ENCODE results near the gene KLC1. TPM values are rescaled to one million over a fixed set of nuclear protein-coding genes. Genes with fewer than 3 reads are reported as not detected.

KLC1 gene
- 100 to 1,000 TPM; 137 to 140 TPM for total RNA-seq

DNA sequence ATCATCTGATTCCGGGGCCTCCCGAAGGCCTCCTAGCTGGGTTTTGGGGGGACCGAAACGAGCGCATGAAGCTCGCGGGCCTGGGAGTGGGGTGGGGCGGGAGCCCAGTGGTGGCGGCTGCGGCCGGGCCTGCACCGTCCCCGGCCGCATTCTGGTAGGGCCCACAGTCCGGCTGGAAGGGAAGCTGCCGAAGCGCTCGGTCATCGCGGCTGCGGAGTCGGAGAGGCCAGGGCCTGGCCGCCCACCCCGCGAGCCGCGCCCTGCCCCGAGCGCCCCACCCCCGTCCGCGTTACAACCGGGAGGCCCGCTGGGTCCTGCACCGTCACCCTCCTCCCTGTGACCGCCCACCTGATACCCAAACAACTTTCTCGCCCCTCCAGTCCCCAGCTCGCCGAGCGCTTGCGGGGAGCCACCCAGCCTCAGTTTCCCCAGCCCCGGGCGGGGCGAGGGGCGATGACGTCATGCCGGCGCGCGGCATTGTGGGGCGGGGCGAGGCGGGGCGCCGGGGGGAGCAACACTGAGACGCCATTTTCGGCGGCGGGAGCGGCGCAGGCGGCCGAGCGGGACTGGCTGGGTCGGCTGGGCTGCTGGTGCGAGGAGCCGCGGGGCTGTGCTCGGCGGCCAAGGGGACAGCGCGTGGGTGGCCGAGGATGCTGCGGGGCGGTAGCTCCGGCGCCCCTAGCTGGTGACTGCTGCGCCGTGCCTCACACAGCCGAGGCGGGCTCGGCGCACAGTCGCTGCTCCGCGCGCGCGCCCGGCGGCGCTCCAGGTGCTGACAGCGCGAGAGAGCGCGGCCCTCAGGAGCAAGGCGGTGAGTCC, at the start of gene KLC1:
TSS of gene KLC1 (plus strand) at position 528 of the 819 bp plus-strand sequence. CDS start 25,354 bp downstream, outside the sequence.
- Mint-ChIP-seq H3K27ac (peak within 1 kb of the TSS; percentile 92), H3K9me3 (ENCODE audit: insufficient read depth) (no peaks in the 10 kb centered on the region), H3K4me1 (ENCODE audit: low read depth) (peaks cover 46% of the 10 kb centered on the region), H3K27me3 (ENCODE audit: low read depth) (peaks cover 3% of the 10 kb centered on the region), H3K4me3 (peak within 1 kb of the TSS; percentile 87), H3K36me3 (ENCODE audit: low read depth) (peaks cover 9% of the 10 kb centered on the region)
- DNase-seq: peak; percentile 87
- ChIA-PET CTCF (no interaction called here), POLR2A (interaction anchor here (0.7 to 2.1 kb wide), 10 partner anchors 14 to 295 kb away, joined by 3 to 10 read pairs (median 3); partner anchors contain the start of genes BAG5, COA8, EIF5 and TRMT61A)
- peak; percentile 76 for ATAC-seq

DNA sequence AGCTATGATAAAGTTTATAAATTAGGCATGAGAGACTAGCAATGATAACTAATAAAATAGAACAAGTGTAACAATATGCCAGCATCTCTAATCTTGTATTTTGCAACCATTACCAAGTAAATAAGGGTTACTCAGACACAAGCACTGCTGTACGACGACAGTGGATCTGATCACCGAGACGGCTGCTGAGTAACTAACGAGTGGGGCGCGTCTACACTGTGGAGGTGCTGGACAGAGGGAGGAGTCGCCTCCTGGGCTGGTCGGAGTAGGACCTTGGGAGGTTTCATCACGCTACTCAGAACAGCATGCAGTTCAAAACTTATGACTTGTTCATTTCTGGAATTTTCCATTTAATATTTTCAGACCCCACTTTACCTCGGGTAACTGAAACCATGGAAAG, 47.8 kb upstream of the KLC1 start:
- POLR2A ChIA-PET: no interaction called here

DNA sequence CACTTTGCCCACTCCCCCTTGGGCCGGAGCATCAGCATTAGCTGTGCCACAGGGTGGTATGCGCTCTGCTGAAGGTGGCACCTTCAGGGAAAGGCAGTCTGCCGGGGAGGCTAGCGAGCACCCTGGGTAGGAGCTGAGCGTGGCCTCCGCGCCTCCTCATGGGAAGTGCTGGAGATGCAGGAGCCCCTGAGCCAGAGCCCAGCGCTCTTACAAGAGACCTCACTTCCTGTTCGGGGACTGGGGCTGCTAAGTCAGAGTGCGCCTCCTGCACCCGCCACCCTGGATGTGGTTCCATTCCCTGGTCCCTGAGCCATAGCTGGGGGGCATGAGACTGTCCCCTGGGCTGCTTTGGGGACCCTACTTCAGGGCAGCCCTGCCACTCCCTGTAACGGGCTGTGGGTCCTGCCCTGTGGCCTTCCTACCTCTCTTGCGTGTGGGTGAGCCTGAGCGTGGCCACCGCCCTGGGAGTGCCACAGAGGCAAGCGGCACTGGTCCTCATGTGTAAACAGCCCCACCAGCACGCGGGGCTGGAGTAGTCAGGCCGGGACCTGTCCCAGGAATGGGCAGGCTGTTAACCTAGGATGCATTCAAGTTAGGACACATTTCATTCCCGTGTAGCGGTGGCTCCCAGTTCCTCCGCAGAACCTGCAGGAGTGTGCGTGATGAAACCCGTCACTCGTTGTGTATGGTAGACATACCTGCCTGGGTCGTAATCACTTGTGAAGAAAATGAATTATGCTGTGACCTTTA, 46.9 kb upstream of the KLC1 start:
- H3K4me3 Mint-ChIP-seq: no peak overlapping the region
- no peak for DNase-seq
- ChIA-PET CTCF (no interaction called here), POLR2A (no interaction called here)
- no peaks in the 10 kb centered on the region for H3K9me3 Mint-ChIP-seq (ENCODE audit: insufficient read depth)
- no peaks in the 10 kb centered on the region for H3K27me3 Mint-ChIP-seq (ENCODE audit: low read depth)
- H3K36me3 Mint-ChIP-seq (ENCODE audit: low read depth): peaks cover 6% of the 10 kb centered on the region
- H3K27ac Mint-ChIP-seq: no peak overlapping the region
- ATAC-seq: no peak
- no peaks in the 10 kb centered on the region for H3K4me1 Mint-ChIP-seq (ENCODE audit: low read depth)

More for the DNA sequence above, 47.8 kb upstream of the KLC1 start:
- CTCF ChIA-PET: no interaction called here
- Mint-ChIP-seq H3K27ac (no peak overlapping the region), H3K4me1 (ENCODE audit: low read depth) (no peaks in the 10 kb centered on the region), H3K36me3 (ENCODE audit: low read depth) (peaks cover 3% of the 10 kb centered on the region), H3K9me3 (ENCODE audit: insufficient read depth) (no peaks in the 10 kb centered on the region), H3K27me3 (ENCODE audit: low read depth) (no peaks in the 10 kb centered on the region), H3K4me3 (no peak overlapping the region)
- DNase-seq: no peak
- ATAC-seq: no peak

DNA sequence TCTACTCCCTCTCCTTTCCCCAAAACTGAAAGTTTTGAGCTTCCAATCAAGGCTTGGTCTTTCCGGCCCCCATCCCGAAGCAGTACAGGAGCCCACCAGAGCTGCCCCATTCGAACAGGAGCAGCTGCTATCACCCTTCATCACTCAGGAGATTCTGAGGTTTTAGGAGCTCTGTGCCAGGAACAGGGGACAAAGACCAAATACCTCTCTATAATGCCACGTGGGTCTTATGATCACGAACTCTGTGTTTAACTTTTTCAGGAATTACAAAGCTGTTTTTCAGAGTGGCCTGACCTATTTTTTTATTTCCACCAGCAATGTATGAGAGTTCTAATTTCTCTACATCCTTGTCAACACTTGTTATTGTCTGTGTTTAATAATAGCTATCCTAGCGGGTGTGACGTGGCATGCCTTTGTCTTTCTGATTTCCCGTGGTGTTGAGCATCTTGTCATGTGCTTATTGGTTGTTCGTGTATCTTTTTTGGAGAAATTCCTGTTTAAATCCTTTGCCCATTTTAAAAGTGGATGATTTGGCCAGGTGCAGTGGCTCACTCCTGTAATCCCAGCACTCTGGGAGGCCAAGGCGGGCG, 44.6 kb upstream of the KLC1 start:
- Mint-ChIP-seq H3K27ac (no peak overlapping the region), H3K4me1 (ENCODE audit: low read depth) (no peaks in the 10 kb centered on the region), H3K9me3 (ENCODE audit: insufficient read depth) (no peaks in the 10 kb centered on the region), H3K27me3 (ENCODE audit: low read depth) (no peaks in the 10 kb centered on the region), H3K4me3 (no peak overlapping the region), H3K36me3 (ENCODE audit: low read depth) (peaks cover 11% of the 10 kb centered on the region)
- DNase-seq (no peak), ATAC-seq (no peak)
- POLR2A ChIA-PET: no interaction called here
- CTCF ChIA-PET: no interaction called here

DNA sequence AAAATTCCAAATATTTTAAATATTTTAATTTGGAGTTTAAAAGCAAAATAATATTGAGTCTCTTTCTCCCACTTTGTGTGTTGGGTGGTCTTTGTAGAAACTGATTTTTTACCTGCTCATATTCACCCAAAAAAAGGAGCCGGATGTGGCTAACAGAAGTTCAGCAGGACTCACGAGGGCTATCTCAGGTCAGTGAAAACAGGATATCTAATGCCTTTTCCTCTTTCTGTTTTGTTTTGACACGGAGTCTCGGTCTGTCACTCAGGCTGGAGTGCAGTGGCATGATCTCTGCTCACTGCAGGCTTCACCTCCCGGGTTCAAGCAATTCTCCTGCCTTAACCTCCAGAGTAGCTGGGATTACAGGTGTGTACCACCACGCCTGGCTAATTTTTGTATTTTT, 35.4 kb upstream of the KLC1 start:
- peak overlapping the region; percentile 39 for H3K27ac Mint-ChIP-seq

DNA sequence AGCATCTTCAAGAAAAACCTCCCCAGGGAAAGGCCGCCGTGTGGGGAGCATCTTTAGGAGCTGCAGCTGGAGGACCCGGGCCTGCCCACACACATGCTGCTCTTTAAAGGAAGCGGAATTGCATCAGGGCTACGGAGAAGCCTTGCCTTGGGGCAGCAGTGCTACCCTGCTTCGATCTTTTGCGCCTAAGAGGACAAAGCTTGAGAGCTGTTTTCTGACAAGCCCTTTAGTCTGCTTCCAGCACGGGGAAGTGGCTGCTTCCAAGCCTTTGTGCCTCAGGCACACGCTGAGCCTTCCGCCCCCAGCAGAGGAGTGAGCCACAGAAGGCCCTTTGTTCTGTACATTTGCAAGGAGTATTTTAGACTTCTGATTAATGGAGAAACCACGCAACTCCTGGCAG, 34.7 kb upstream of the KLC1 start:
- ChIA-PET CTCF (no interaction called here), POLR2A (no interaction called here)

More for the DNA sequence above, 35.4 kb upstream of the KLC1 start:
- CTCF ChIA-PET: no interaction called here
- Mint-ChIP-seq H3K36me3 (ENCODE audit: low read depth) (peaks cover 3% of the 10 kb centered on the region), H3K9me3 (ENCODE audit: insufficient read depth) (no peaks in the 10 kb centered on the region), H3K4me3 (no peak overlapping the region), H3K27me3 (ENCODE audit: low read depth) (no peaks in the 10 kb centered on the region), H3K4me1 (ENCODE audit: low read depth) (peaks cover 8% of the 10 kb centered on the region)
- peak; percentile 27 for DNase-seq
- POLR2A ChIA-PET: no interaction called here
- peak; percentile 70 for ATAC-seq

DNA sequence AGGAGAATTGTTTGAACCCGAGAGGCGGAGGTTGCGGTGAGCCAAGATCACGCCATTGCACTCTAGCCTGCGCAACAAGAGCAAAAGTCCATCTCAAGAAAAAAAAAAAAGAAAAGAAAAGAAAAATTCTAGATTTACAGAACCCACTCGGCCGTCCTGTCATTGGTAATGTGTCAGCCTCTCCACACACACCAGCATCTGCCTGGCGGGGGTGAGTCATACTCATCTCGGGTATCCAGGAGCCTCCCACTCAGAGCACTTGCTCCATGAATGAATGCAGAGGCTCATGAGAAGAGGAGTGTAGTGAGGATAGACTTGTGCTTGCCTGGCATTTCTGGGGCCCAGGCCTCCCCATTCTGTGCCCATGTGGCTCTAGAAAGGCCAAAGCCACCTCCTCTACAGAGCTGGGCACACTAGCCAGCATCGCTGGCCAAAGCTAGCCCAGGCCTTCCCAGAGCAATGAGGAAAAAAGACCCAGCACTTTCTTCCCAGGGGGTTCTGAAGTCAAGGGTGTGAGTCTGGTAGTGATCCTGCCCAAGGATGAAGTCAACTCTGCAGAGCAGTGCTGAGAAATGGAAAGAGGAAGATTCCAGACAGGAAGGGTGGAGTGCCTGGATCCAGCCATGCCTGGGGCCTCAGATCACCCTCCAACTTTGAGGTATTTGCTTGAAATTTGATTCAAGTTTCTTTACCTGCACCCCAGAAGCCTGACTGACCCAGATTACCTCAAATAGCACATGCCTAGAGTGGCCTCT, 31.2 kb upstream of the KLC1 start:
- no peak for ATAC-seq
- no peaks in the 10 kb centered on the region for H3K36me3 Mint-ChIP-seq (ENCODE audit: low read depth)

More for the DNA sequence above, 34.7 kb upstream of the KLC1 start:
- no peak for DNase-seq
- no peak overlapping the region for H3K4me3 Mint-ChIP-seq
- no peak overlapping the region for H3K27ac Mint-ChIP-seq
- no peaks in the 10 kb centered on the region for H3K9me3 Mint-ChIP-seq (ENCODE audit: insufficient read depth)
- no peak for ATAC-seq
- no peaks in the 10 kb centered on the region for H3K27me3 Mint-ChIP-seq (ENCODE audit: low read depth)
- peaks cover 8% of the 10 kb centered on the region for H3K4me1 Mint-ChIP-seq (ENCODE audit: low read depth)
- H3K36me3 Mint-ChIP-seq (ENCODE audit: low read depth): no peaks in the 10 kb centered on the region

DNA sequence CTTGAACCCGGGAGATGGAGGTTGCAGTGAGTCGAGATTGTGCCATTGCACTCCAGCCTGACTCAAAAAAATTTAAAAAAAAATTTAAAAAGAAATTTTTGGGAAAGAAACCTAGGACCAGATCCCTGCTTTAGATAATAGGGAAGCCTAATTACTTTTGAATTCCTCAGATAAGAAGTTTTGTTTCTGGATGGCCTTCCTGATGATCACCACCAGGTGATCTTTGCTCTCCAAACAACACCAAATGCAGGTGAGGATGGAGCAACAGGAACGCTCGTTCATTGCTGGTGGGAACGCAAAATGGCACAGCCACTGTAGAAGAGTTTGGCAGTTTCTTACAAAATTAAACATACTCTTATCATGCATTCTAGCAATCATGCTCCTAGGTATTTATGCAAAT, 28.5 kb upstream of the KLC1 start:
- Mint-ChIP-seq H3K4me1 (ENCODE audit: low read depth) (peaks cover 11% of the 10 kb centered on the region), H3K27ac (no peak overlapping the region), H3K9me3 (ENCODE audit: insufficient read depth) (no peaks in the 10 kb centered on the region), H3K36me3 (ENCODE audit: low read depth) (no peaks in the 10 kb centered on the region), H3K4me3 (no peak overlapping the region), H3K27me3 (ENCODE audit: low read depth) (no peaks in the 10 kb centered on the region)
- ChIA-PET CTCF (no interaction called here), POLR2A (no interaction called here)
- ATAC-seq (no peak), DNase-seq (no peak)

More for the DNA sequence above, 31.2 kb upstream of the KLC1 start:
- H3K27ac Mint-ChIP-seq: peak overlapping the region; percentile 3
- no peak overlapping the region for H3K4me3 Mint-ChIP-seq
- no peak for DNase-seq
- POLR2A ChIA-PET: no interaction called here
- CTCF ChIA-PET: no interaction called here
- no peaks in the 10 kb centered on the region for H3K9me3 Mint-ChIP-seq (ENCODE audit: insufficient read depth)
- H3K4me1 Mint-ChIP-seq (ENCODE audit: low read depth): peaks cover 8% of the 10 kb centered on the region
- no peaks in the 10 kb centered on the region for H3K27me3 Mint-ChIP-seq (ENCODE audit: low read depth)

DNA sequence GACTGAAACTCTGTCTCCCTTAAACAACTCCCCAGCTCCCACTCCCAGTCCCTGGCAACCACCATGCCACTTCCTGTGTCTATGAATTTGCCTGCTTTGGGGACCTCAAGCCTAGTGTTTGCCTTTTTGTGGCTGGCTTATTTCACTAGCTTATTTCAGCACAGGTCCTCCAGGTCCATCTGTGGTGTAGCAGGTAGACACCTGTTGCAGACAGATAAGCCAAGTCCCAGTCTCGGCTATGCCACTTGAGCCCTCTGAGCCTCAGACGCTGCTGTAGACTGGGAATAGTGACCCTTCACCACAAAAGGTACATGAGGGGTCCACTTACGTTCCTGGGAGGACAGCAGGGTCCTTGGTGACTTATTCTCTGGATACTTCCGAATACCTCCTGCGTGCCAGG, 24.4 kb upstream of the KLC1 start:
- Mint-ChIP-seq H3K9me3 (ENCODE audit: insufficient read depth) (no peaks in the 10 kb centered on the region), H3K4me3 (no peak overlapping the region), H3K27ac (no peak overlapping the region), H3K36me3 (ENCODE audit: low read depth) (no peaks in the 10 kb centered on the region), H3K4me1 (ENCODE audit: low read depth) (peaks cover 32% of the 10 kb centered on the region), H3K27me3 (ENCODE audit: low read depth) (peaks cover 20% of the 10 kb centered on the region)
- ATAC-seq (no peak), DNase-seq (no peak)
- CTCF ChIA-PET: interaction anchor here (1.4 kb wide), 1 partner anchor 37 kb away, joined by 3 read pairs; no protein-coding TSS in a partner anchor
- POLR2A ChIA-PET: no interaction called here

DNA sequence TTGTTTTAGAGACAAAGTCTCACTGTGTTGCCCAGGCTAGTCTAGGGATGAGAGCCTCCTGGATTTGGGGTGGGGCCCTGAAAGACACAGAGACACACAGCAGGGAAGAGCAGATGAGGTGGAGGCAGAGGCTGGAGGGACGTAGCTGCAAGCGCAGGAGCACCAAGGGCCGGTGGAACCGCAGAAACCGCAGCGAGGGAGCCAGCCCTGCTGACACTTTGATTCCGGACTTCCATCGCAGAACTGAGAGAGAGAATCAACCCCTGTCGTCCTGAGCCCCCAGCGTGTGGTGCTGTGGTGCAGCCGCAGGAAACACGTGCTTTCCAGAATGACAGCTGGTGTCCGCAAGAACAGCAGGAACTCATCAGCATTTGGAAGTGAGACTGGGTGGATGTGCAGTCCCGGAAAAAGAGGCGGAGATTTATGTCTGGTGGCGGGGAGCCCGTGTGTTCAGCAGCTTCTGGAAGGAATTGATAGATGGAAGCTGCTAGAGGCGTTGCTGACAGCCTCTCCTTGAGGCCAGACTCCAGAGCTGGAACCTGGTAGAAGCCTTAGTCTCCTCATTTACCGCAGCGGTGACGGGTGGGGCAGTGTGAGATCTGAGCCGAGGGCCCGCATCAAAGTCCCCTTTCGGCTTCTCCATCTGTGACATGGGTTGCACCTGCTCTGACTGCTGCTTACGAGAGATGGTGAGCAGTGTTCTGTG, 21.9 kb upstream of the KLC1 start:
- POLR2A ChIA-PET: interaction anchor here (2.0 kb wide), 1 partner anchor 18 kb away, joined by 9 read pairs; no protein-coding TSS in a partner anchor
- CTCF ChIA-PET: no interaction called here

DNA sequence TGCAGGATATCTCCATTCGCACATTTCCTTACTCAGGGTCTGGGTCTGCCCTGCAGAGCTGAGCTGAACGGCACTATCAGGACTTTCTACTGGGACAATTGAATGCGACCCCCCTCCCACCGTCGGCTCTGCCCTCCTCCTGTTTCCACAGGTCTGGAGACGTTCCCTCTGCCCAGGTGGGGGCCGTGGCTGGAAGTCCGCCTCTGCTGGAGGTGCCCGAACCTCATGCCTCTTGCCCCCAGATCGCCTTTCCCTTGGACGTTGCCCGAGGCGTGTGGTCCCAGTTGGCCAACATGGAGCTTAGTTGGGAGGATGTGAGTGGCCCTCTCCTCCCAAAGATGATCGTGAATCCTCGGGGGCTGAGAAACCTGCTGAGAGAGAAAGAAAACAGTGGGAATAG, 21.2 kb upstream of the KLC1 start:
- Mint-ChIP-seq H3K4me3 (peak overlapping the region; percentile 49), H3K4me1 (ENCODE audit: low read depth) (peaks cover 32% of the 10 kb centered on the region), H3K9me3 (ENCODE audit: insufficient read depth) (peaks cover 7% of the 10 kb centered on the region), H3K27me3 (ENCODE audit: low read depth) (peaks cover 20% of the 10 kb centered on the region), H3K27ac (peak overlapping the region; percentile 54), H3K36me3 (ENCODE audit: low read depth) (peaks cover 6% of the 10 kb centered on the region)
- ChIA-PET CTCF (no interaction called here), POLR2A (interaction anchor here (1.7 to 2.0 kb wide), 2 partner anchors 18 to 21 kb away, joined by 7 to 9 read pairs; partner anchors contain the start of gene KLC1)
- ATAC-seq (peak; percentile 5), DNase-seq (no peak)

More for the DNA sequence above, 21.9 kb upstream of the KLC1 start:
- Mint-ChIP-seq H3K9me3 (ENCODE audit: insufficient read depth) (peaks cover 7% of the 10 kb centered on the region), H3K27ac (peak overlapping the region; percentile 54), H3K4me3 (peak overlapping the region; percentile 49), H3K36me3 (ENCODE audit: low read depth) (peaks cover 6% of the 10 kb centered on the region), H3K27me3 (ENCODE audit: low read depth) (peaks cover 20% of the 10 kb centered on the region), H3K4me1 (ENCODE audit: low read depth) (peaks cover 32% of the 10 kb centered on the region)
- ATAC-seq (peak; percentile 80), DNase-seq (peak; percentile 81)
